Sigmoid colon (tissue), 7 donors: ENCODE results near the gene SYDE2. TPM values are rescaled to one million over a fixed set of nuclear protein-coding genes. Genes with fewer than 3 reads are reported as not detected.

ENCODE experiments used
- DNase-seq: peaks from one replicate; pipeline ENCODE4 v3.0.0-alpha.2; 2019
- H3K27ac ChIP-seq, 4 donors: fragments of 200-600 bp; sonication (generic); one replicate each; pipeline ENCODE4 v1.5.1; 2016 to 2019; ENCODE audit warnings: mild to moderate bottlenecking in 1 of 4
- H3K27me3 ChIP-seq, 3 donors: fragments of 200-600 bp; sonication (generic); one replicate each; pipeline ENCODE4 v1.5.1; 2019; ENCODE audit warnings: mild to moderate bottlenecking in 1 of 3
- H3K36me3 ChIP-seq, 4 donors: fragments of 200-600 bp; sonication (generic); one replicate each; pipeline ENCODE4 v1.5.1; 2016 to 2019
- H3K4me1 ChIP-seq, 4 donors: fragments of 200-600 bp; sonication (generic); one replicate each; pipeline ENCODE4 v1.5.1; 2017 to 2019
- H3K4me3 ChIP-seq, 4 donors: fragments of 200-600 bp; sonication (generic); one replicate each; pipeline ENCODE4 v1.5.1; 2017 to 2019; ENCODE audit warnings: mild to moderate bottlenecking in 2 of 4, moderate library complexity in 1 of 4
- H3K9me3 ChIP-seq, 4 donors: fragments of 200-600 bp in 3 of 4; sonication (generic) in 3 of 4; one replicate each; pipeline versions ENCODE4 v1.5.1 to v1.6.1; 2013 to 2019
- CTCF ChIP-seq, 4 experiments: fragments of 450-650 bp in 3 of 4; fragments of 200-600 bp in 1 of 4; IDR thresholded peaks; one replicate each; pipeline ENCODE4 v1.5.1; 2016 to 2019; ENCODE audit warnings: antibody characterized with exemption in 4 of 4, mild to moderate bottlenecking in 3 of 4, moderate library complexity in 2 of 4
- EP300 ChIP-seq, 4 donors: sonication (generic); formaldehyde crosslinking; IDR thresholded peaks; one replicate each; pipeline ENCODE4 v1.6.1; 2017; ENCODE audit warnings: antibody characterized with exemption in 4 of 4
- POLR2A ChIP-seq, 2 donors: fragments of 450-650 bp; IDR thresholded peaks; one replicate each; pipeline ENCODE4 v1.6.1; 2016; ENCODE audit warnings: antibody characterized with exemption in 2 of 2, mild to moderate bottlenecking in 2 of 2, moderate library complexity in 2 of 2
- POLR2AphosphoS5 ChIP-seq, 4 donors: sonication (generic); formaldehyde crosslinking; IDR thresholded peaks; one replicate each; pipeline ENCODE4 v1.6.1; 2017; ENCODE audit warnings: antibody characterized with exemption in 4 of 4
- WGBS, 2 donors: extraction: QIAGEN DNeasy Blood & Tissue Kit; methylation state at CpG; one replicate each; pipeline ENCODE4 v1.1.7; 2013; 5-methylcytosine and 5-hydroxymethylcytosine counted together
- intact Hi-C: fragments of 100-400 bp; cut with DNase I; formaldehyde crosslinking; loops from one replicate; pipeline ENCODE4 v1.15.1; 2023
- polyA plus RNA-seq, 3 donors: library from polyadenylated mRNA; stranded (reverse); fragments of 200-250 nt; gene quantifications; one replicate each; pipeline ENCODE4 v1.2.3, GENCODE V29; 2013
- total RNA-seq, 4 donors: library from RNA; depleted of rRNA; stranded (reverse); fragments of >200 nt; gene quantifications; one replicate each; pipeline ENCODE4 v1.1.0, GENCODE V29; 2016
- donor health status: healthy with polysubstance abuse.
- donor health status: Bipolar disorder and iron deficiency.
- donor health status: healthy.

The SYDE2 gene
- total and polyA plus RNA-seq, 7 donors: 0.46 to 87.3 (median 39.3) TPM

DNA sequence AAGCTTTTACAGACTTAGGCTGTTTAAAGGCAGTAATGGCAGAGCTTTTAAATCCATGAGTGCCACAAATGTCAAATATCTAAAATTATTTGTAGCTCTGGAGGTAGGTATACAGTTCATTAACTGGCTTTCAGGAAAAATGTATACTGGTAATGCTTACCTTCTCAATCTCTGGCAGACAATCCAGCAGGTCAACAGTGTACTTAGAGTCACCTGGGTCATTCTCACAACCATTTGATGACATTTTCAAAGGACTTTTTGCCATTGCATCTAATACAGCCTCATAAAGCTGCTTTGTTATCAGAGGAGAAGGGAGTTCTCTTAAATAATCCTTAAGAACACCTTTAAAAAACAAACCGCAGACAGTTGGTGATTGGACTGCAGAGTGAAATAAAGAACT is 31.9 kb downstream of the SYDE2 start:
- no peaks in the 10 kb centered on the region for H3K9me3 ChIP-seq
- DNase-seq: no peak
- WGBS, 2 donors: 89% methylated on average over 1 of the region's 1 CpG
- H3K4me1 ChIP-seq: peaks cover 0 to 31% (median 20%) of the 10 kb centered on the region in 4 donors
- intact Hi-C loops: no loop called here
- H3K27ac ChIP-seq: no peak overlapping the region
- no peak overlapping the region for H3K4me3 ChIP-seq
- peaks cover 0 to 41% (median 1%) of the 10 kb centered on the region in 4 donors for H3K36me3 ChIP-seq
- no peak for TF ChIP-seq POLR2A (IDR thresholded peaks at IDR 0.05)
- no peak for TF ChIP-seq POLR2AphosphoS5 (IDR thresholded peaks at IDR 0.05)
- no peak for TF ChIP-seq CTCF (IDR thresholded peaks at IDR 0.05)
- TF ChIP-seq EP300 (IDR thresholded peaks at IDR 0.05): no peak
- H3K27me3 ChIP-seq: no peaks in the 10 kb centered on the region

DNA sequence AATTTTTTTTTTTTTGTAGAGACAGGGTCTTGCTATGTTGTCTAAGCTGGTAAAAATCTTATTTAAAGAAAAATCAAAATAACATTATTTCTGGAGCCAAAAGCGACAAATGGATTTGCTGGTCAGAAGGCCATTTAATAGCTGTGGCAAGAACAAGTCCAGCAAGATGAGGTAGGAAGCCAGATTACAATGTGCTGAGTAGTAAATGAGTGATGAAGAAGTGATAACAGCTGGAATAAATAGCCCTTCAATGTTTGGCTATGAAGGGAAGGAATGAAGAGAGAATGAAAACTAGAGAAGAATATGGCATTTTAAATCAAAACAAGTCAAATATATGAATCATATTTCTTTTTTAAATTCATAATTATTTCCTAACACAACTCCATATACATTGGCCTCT is 34.5 kb downstream of the SYDE2 start:
- Histone ChIP-seq H3K27me3 (no peaks in the 10 kb centered on the region), H3K4me1 (peaks cover 0 to 16% (median 8%) of the 10 kb centered on the region in 4 donors), H3K4me3 (no peak overlapping the region), H3K9me3 (no peaks in the 10 kb centered on the region), H3K27ac (no peak overlapping the region), H3K36me3 (peaks cover 0 to 56% (median 4%) of the 10 kb centered on the region in 4 donors)
- no peak for DNase-seq
- TF ChIP-seq POLR2AphosphoS5 (IDR thresholded peaks at IDR 0.05) (no peak), CTCF (IDR thresholded peaks at IDR 0.05) (no peak), POLR2A (IDR thresholded peaks at IDR 0.05) (no peak), EP300 (IDR thresholded peaks at IDR 0.05) (no peak)
- intact Hi-C loops: no loop called here
- 94 to 97% methylated on average over 1 of the region's 1 CpG for WGBS, 2 donors

DNA sequence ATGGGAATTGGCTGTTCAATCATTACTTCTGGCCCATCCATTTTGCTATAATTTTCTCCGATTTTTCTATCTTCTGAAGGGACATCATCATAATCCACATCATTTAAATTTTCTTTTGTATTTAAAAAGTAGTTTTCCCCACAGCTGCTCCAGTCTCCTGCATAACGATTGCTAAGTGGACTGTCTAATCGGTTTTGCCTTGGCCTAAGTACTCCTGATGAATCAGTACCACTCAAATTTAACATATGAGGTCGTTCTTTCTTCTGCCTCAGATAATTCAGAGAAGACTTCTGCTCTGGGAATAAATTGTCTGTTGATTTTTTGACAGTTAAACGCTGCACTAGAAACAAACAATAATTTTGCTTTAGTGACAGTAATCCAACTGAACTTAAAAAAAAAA is 41.9 kb downstream of the SYDE2 start:
- TF ChIP-seq POLR2AphosphoS5 (IDR thresholded peaks at IDR 0.05) (no peak), POLR2A (IDR thresholded peaks at IDR 0.05) (no peak), CTCF (IDR thresholded peaks at IDR 0.05) (no peak), EP300 (IDR thresholded peaks at IDR 0.05) (no peak)
- intact Hi-C loops: no loop called here
- H3K27me3 ChIP-seq: no peaks in the 10 kb centered on the region
- no peak overlapping the region for H3K4me3 ChIP-seq
- no peak for DNase-seq
- no peak overlapping the region for H3K27ac ChIP-seq
- peaks cover 0 to 40% (median 2%) of the 10 kb centered on the region in 4 donors for H3K36me3 ChIP-seq
- peaks cover 0 to 10% (median 5%) of the 10 kb centered on the region in 4 donors for H3K4me1 ChIP-seq
- WGBS, 2 donors: 66 to 72% methylated on average over 5 of the region's 5 CpGs
- no peaks in the 10 kb centered on the region for H3K9me3 ChIP-seq

DNA sequence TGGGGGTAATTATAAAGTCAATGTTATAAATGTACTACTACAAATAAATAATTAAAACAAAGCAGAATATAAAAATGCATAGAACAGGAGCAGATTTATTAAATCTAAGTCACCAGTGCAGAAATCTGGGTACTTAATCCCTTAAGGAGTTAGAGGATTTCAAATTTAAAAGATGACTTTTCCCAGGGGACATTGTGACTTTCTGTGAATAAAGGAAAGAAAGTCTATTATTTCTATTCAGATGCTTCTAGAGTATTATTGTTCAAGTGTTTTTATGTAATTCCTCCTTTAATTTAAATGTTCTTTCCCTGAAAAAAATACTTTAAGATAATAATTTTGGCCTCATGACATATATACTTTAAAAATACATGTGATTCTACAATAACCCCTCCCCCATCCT is 43.4 kb downstream of the SYDE2 start:
- intact Hi-C loops: no loop called here
- TF ChIP-seq EP300 (IDR thresholded peaks at IDR 0.05) (no peak), POLR2A (IDR thresholded peaks at IDR 0.05) (no peak), POLR2AphosphoS5 (IDR thresholded peaks at IDR 0.05) (no peak), CTCF (IDR thresholded peaks at IDR 0.05) (no peak)
- H3K27ac ChIP-seq: no peak overlapping the region
- H3K36me3 ChIP-seq: peaks cover 0 to 34% (median 2%) of the 10 kb centered on the region in 4 donors
- H3K27me3 ChIP-seq: no peaks in the 10 kb centered on the region
- no peak overlapping the region for H3K4me3 ChIP-seq
- H3K4me1 ChIP-seq: peaks cover 0 to 9% (median 4%) of the 10 kb centered on the region in 4 donors
- no peak for DNase-seq
- no peaks in the 10 kb centered on the region for H3K9me3 ChIP-seq
